GM21360 (cell line): ENCODE measurements around the gene LDB2.
"Not testable (repeated sequence)": the region's sequence is repeated elsewhere in the genome, so short reads cannot be mapped to it uniquely, and the experiment has no call there.

Experiments used
- ATAC-seq: cut with Tn5 transposase; IDR thresholded peaks from one replicate; pipeline ENCODE4 v1.9.1; 2021; ENCODE audit warnings: mild to moderate bottlenecking, moderate library complexity; ENCODE audit not compliant: unreplicated experiment

Gene LDB2

DNA sequence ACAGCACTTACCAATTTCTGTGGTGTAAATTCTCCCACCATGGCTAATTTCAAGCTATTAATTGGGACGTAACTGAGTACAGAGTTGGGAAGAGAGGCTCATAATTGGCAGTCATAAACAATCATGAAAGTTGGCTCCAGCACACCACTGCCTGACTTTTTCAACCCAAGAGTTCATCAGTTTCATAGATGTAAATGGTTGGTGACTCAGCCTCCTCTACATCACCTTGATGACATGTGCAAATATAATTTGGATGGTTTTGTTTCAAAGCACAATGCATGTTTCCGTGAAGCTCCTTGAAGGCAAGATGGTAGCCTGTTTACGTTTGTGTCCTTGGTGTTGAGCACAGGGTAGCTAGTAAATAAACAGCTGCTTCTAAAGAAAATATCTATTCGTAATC lies 235.1 kb downstream of the LDB2 start:
- ATAC-seq, result no peak

DNA sequence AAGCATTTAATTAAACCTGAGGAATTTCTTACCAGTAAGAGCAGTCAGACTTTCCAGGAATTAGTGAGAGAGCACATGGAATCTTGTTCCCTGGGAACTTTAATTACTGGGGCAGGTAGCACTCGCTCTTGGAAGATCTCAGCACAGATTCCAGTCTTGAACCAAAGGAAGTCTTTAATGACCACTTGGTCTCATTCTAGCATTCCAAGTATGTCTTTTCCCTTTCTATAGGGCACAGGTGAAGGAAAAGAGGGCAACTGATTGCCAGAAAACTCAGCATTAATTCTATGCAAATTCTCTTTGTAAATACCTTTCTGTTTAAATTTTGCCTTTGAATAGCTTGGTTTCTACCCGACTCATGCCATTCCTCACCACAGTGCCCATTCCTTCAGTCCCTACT lies 236.6 kb downstream of the LDB2 start:
- no peak for ATAC-seq

- no peak for ATAC-seq
These were observed 237.8 kb downstream of the LDB2 start for GRCh38 chr4:16660656-16661055.

DNA sequence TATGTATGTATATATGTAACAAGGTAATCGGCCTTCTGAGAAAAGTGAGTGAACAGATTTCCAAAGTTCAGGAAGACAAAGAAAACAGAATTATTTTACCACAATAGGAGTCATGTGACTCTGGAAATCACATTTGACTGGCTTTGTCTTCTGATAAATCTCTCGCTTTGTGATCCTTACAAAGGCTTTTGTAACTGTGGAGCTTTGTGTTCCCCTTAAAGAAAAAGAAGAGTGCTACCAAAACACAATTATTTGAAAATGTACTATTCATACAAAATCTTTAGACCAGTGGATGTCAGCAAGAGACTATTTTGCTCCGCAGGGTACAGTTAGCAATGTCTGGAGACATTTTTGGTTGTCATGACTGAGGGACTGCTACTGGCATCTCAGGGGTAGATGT lies 238.8 kb downstream of the LDB2 start:
- no peak for ATAC-seq

- no peak for ATAC-seq
These were observed 239.4 kb downstream of the LDB2 start for GRCh38 chr4:16659079-16659478.

GRCh38 chr4:16658183-16658582 lies 240.3 kb downstream of the LDB2 start:
- ATAC-seq, result no peak

DNA sequence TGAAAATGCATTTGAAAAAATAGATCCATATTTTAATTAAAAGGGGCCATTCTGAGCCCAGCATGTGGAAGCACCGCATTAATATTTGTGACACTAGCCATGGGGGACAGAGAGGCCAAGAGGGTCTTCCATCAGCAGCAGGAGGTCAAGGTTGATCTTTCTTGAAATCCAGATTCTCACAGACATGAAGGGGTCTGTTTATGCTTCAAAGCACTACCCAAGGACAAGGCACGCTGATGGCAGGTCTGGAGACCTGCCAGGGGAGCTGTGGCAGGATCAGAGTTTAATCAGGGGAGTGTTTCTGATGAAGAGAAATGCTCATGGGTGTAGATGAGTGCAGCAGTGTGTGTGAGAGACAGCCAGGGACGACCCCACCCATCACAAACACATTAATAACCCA lies 243.3 kb downstream of the LDB2 start:
- no peak for ATAC-seq

DNA sequence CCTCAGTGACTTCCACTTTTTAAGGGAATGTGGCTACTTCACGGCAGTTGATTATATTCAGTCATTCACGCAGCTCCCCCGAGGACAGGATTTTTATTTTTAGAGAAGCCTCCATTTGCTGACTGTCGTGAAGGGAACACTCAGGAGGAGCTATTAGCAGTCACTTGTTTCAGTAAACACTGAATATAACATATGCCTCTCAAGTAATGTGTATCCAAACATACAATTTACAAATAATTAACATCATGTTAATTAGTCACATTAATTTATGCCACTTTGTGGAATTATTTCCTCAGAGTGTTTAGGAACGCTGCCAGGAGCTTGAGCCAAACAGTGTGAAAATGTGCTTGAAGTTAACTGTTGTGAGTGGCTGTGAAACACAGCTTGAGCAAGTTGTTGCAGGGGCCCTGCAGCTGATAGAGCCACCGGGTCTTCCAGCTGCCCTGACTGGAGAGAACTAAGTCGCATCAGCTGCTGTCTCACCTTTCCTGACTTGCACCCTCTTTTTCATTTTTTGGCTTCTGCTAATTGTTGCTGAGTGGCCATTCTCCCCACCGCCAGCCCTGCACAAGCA lies 245.6 kb downstream of the LDB2 start:
- no peak for ATAC-seq

GRCh38 chr4:16646459-16646858 lies 252.0 kb downstream of the LDB2 start:
- ATAC-seq, result no peak

DNA sequence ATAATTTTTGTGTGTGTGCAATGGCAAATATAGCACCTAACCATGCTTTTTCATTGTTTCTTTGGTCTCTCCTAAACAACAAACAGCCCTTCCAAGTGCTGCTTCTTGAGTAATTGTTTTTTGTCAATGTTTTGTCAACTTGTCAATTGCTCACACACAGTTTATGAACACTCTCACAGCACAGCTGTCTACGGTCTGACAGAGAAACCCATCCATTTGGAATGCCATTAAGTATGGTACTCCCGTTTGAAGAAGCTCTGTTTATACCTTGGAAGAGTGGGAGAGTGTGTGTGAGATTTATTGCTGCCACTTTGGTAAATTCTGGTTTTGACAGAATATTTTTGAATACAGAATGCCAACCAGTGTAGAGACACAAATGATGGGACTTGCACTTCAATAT lies 254.6 kb downstream of the LDB2 start:
- no peak for ATAC-seq

GRCh38 chr4:16642897-16643296 lies 255.5 kb downstream of the LDB2 start:
- ATAC-seq, result no peak

DNA sequence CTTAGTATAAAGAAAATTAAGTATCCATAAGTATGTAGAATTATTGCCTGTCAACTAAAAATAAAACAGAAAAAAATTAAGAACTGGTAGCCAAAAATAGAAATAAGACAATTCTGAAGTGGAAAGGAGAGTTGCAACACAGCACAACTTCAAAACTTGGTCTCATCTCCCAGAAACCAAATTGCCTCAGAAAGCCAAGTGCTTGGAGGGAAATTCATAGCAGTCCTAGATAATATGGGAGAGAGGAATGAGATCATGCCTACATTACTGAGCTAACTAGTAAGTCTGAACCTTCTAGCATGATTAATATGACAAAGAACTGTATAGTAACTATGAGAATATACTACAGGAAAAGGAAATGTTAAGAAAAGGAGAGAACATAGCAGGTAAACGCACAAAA lies 256.5 kb downstream of the LDB2 start:
- ATAC-seq, result no peak

DNA sequence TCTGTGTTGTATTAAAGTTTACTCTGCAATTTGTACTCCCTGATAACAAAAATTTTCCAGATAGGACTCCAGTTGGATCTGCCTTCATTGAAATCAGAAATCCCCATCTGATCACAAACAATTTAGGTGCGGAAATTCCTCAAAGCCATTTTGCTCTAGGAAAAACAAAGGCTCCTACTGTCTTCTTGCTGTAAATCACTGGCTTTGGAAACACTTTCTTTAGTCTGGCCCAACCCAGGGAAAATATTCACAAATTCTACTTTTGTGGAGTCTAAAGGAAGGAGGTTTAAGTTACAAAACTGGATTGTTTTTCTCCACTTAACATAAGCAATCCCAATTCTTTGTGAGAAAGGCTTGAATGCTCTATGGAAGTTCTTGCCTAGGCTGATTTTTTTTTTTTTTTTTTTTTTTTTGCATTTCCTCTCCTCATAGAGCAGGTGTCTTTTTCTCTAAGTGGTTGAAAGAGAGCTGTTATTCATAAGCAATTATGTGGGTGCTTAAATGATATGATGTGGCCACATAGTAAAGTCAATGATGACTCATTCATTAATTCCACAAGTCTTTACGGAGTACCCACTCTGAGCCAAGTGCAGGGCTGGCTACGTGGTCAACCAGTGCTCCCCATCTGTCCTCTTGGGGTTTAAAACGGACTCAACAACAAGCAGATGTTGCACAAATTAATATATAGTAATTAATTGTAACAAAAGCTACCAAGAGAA lies 261.4 kb downstream of the LDB2 start:
- no peak for ATAC-seq

DNA sequence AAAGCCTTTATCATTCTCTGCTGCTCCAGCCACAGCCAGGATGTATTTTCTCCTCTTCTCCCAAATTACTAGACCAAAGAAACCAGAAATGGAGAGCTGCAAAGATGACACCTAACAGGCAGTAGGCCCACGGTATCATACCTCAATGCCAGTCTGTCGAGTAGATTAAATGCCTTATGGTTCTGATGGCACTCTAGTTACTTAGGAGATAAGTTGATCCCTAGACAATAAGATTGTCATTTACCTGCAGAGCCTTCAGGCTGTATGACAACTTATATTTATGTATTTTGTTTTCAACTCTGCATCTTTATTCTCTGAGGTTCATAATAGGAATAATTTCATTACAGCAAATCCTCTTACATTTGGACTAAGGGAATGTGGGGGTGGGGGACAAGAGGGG lies 262.1 kb downstream of the LDB2 start:
- ATAC-seq, result no peak

GRCh38 chr4:16629274-16629673 lies 269.2 kb downstream of the LDB2 start:
- not testable (repeated sequence) for ATAC-seq

- not testable (repeated sequence) for ATAC-seq
These were observed 269.6 kb downstream of the LDB2 start for GRCh38 chr4:16628835-16629234.

DNA sequence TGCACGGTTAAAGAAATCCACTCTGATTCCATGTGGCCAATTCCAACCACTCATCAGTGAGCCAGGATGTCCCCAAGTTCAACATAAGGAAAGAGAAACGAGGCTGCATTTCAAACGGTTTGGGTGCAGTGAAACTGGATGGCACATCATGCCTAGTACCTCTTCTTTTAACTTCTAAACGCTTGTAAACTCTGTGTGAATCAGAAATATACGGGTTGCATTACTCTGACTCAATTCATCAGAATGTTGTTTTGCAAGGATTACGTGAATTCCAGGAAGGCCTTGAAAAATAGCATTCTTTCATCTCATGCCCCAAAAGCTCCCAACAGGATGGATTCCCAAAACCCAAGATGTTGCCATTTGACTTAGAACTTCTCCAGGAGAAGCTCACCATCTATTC lies 270.4 kb downstream of the LDB2 start:
- ATAC-seq, result no peak

- ATAC-seq, result no peak
These were observed 271.5 kb downstream of the LDB2 start for GRCh38 chr4:16626945-16627344.

DNA sequence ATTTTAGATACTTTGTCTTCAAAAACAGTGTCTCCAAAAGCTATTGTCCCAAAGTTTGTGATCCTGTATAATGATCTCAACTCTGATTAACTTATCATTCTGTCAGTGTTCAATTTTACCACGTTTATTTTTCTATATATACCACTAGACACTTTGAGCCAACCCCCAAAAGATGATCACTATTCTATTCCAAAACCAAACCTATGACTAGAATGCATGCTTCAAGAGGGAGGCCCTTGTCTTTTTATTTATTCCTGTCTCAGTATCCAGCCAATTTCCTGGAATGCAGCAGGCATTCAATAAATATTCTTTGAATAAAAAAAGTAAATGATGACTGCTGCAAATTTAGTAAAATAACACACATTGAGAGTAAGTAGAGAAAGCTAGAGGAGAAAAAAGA lies 275.6 kb downstream of the LDB2 start:
- no peak for ATAC-seq

DNA sequence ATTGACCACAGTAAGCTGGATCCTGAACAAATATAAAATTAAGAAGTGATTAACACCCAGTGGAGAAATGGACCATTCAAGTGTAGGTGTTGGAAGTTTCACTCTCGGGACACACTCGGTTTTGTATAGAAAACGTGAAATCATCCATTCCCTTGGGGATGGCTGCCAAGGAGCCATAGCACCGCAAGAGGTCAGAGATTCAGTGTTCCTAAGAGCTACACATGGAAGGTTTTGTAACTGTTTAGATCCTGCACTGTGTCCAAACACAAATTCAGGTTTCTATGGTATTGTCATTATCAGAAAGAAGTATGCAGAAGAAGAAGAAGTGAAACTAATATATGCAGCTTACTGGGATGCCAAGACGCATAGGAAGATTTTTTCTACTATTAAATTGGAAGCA lies 281.0 kb downstream of the LDB2 start:
- no peak for ATAC-seq

DNA sequence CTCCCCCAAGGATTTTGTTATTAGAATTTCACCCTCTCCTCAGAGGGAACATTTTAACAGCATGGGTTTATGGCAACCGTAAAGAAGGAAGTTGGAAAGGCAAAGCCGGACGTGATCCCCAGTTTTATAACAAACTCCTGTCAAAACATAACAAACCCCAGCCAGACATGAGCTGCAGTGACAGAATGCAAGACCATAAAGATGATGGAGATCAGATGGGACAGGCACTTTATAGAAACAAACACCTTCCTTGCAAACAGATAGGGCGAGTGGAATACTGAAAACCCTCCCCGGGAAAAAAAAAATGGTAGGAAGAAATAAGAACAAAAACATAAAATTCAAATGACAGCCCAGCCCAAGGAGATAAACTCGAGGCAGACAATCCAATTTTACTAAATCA lies 281.4 kb downstream of the LDB2 start:
- no peak for ATAC-seq

DNA sequence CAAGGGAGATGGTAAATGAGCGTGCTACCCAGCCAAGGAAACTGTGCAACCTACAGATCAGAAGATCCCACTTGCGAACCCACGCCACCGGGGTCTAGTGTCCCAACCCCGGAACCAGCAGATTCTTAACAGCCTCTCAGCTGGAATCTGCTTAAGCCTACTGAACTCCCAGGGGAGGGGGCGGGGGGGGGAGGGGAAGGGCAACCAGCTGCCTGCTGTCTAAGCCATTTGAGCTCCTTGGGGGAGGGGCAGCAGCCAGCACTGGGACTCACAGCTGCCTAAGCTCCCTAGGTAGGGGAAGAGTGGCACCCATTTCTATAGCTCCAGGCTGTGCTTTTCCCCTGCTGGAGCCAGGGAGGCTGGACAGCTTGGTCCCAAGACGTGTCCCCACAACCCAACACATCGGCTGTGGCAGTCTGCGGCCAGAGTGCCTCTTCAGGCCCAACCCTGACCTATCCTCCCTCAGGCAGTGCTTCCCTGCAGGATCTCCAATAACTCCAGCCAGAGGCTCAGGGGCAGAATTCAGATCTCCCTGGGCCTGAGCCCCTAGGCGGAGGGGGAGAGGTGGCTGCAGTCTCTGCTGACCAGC lies 289.2 kb downstream of the LDB2 start:
- no peak for ATAC-seq
